ENCODE results near the gene FRMPD4.

The FRMPD4 gene

DNA sequence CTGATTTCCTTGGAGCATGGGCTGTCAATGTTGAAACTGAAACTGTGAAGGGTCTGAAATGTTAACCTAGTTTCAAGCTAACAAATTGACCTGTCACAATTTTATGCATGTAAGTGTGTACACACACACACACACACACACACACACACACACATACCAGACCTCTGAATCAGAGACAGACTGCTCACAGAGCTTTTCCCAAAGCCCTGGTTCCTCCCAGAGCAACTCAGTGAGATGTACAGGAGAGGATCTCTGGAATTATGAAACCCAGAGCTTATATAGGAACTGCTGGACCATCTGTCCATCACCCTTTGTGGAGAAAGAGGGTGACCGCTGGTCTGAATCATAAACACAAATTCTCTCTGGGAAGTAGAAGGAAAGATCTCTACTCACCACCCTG is 424.8 kb downstream of the FRMPD4 start:
- DNase-seq: no peak

DNA sequence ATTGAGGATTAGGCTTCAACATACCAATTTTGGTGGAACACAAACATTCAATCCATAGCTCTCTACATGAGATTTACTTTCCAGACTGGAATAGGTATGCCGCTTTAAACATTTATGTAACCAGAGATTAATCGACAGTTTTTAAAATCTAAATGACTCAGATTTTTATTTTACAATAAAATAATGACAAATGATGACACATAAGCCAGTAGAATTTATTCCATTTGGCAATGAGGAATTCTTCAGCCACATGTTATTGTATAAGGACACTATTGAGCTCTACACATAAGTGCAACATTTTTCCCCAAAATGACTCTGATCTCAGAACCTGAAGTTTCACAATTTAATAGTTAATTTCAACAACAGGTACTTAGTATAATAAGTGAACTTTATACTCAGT is 425.9 kb downstream of the FRMPD4 start:
- DNase-seq: no peak

DNA sequence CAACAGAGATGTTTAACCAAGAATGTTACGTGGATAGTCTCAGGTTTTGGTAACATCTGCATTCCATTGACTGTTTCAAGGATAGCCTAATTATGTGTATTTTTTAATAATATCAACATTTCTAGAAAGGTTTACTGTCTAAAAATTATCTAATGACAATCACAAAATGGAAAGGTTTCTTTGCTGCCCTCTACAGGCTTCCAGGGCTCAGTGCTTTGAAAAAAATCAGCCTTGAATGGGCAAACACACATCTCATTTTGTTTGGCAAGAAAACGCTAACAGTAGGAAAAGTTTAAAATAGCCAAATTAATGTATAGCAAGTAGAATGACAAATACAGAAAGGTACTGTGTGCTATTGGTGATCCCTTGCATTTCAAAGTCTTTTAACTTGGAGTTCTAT is 429.6 kb downstream of the FRMPD4 start:
- no peak for DNase-seq

DNA sequence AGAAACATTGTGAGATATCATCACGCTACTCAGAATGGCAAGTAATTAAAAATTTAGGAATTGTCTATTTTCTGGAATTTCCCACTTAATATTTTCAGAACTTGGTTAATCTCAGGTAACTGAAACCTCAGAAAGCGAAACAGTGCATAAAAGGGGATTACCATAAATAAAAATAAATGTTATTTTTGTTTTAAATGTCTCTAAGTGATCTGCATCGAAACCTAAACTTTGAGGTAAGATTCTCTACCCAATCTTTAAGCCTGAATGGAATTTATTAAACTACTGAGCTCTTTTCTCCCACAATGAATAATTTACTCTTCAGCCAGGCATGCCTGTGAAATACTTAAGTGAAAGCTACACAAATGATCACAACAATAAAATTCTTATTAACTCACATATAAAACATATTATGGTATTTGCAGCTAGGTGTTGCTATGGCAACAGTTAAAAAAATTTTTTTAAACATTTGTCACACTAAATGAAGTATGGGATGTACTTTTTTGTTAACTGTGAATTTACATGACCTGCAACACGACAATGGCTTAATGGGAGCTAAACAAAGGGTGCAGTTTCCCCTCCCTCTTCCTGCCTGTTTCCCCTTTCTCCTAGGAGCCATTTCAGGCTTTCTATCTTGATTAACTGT is 432.7 kb downstream of the FRMPD4 start:
- no peak for DNase-seq

DNA sequence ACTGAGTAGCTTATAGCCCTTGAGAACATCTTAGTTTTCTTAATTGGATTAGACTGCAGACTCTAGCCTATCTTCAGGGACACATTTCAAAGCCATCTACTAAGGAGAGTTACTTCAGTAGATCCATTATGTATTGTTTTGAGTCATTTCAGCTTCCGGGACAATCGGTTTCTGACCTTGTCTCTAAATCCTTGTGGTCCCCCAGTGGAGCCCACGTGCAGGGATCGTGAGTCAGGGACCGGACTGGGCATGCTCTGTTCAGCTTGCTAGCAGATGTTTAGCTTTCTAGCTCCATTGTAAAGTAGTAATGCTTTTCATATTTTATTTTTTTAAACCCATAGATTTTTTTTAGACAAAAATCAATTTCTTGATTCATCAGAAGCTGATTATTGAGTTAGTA is 441.0 kb downstream of the FRMPD4 start:
- DNase-seq: no peak

DNA sequence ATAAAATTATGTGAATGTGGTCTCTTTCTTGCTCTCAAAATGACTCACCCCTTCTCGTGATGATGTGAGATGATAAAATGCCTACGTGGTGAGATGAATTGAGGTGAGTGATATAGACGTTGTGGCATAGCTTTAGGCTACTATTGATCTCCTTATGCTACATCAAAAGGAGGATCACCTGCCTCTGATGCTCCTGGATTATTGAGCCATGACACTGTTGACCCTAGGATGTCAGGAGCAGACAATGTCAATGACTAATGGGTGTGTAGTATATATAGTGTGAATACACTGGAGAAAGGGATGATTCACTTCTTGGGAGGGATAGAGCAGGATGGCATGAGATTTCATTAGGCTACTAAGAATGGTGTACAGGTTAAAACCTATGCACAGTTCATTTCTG is 442.3 kb downstream of the FRMPD4 start:
- DNase-seq: no peak

DNA sequence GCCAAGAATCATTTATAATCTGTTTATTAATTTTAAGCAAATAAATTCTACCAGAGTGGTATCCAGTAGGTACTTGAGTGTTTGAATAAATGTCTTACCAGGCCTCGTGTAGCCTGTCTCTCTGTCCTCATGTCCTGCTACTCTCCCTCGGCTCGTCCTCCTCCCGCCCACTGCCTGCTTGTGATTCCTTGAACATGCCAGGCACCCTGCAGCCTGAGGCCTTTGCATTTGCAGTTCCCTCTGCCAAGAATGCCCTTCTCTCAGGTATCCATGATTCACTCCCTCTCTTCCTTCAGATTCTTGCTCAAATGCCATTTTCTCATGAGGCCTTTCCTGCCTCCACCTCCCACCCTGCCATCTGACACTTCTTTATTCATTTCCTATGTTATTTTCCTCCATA is 443.3 kb downstream of the FRMPD4 start:
- DNase-seq: no peak

DNA sequence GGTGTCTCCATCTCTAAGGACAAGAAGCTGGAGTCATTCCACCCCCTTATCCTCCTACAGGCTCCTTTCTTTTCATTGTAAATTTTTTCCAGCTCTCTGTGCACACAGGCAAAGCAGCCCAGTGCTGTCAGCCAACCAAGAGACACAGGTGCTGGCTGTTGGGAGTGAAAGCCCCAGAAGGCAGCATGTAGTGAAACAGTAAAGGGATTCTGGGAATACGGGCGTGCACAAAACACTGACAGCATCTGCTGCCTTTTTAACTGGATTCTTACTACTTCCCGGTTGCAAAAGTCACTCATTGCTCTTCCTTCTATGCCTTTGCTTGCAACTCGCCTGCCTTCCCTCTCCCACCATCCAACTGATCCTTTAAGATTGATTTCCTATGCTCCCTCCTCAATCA is 444.4 kb downstream of the FRMPD4 start:
- DNase-seq: no peak

DNA sequence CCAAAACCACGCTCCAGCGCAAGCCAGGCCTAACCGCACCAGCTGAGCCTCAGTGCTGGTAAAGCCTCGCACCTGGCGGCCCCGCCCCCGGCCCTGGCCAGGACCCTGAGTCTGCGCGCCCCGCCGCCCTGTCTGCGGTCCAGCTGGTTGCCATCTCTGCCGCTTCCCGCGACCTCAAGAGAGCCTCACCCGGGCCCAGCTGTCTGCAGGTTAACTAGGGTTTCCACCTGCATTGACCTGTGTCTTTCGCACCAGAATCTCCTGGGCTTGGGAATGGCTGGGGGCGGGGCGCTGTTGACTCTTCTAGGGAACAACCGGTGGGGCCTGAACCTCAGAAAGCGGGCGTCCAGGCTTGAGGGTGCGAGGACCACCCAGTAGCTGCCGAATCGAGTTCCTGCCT is 445.3 kb downstream of the FRMPD4 start:
- DNase-seq: no peak

DNA sequence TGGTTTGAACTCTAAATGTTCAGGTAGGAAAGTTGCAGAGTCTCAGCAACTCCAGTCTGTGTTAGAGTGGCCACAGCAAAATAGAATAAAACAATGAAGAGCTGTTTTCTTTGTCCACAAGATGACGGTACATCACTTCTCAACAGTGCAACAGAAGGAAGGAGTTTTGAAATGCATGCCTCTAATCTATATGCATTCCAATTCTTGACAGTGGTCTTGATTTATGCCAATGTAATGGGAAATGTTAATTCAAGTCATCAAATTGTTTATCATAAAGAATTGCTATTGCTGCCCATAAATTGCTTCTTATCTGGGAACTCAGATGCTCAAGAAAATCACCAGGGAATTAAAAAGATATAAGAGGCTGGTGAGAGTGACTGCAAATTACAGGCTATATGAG is 457.4 kb downstream of the FRMPD4 start:
- DNase-seq: no peak

DNA sequence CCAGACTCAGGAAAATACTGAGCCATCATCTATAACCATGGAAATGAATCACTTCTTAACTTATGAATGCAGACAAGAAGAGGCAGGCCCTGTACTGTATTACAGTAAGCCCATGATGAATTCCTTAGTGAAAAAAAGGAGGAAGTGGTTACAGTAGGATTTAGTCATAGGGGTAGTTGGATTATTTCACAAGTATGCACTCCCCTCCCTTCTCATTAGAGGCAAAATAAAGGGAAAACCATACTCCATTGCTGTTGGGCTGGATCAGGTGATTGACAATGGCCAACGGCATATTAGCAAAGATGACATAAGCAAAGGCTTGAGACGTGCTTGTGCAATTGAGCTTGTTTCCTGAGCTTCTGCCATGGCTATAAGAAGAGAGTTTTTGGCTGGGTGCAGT is 471.8 kb downstream of the FRMPD4 start:
- DNase-seq: no peak

DNA sequence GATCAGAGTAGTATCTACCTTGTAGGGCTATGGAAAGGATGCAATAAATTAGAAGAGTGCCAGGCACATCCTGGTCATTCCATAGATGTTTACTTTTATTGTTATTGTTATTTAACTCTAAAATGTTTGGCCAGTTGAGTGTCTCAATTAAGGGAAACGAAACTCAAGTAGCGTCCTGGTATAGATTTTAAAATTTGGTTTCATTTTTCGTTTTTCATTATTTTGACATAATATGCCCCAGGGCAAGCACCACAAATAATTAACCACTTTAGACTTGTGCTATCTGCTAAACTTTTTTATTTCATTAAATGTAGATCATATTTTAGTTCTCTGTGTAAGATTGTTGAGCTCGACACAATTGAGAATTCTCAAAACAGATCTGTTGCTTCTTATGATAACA is 473.2 kb downstream of the FRMPD4 start:
- DNase-seq: no peak

DNA sequence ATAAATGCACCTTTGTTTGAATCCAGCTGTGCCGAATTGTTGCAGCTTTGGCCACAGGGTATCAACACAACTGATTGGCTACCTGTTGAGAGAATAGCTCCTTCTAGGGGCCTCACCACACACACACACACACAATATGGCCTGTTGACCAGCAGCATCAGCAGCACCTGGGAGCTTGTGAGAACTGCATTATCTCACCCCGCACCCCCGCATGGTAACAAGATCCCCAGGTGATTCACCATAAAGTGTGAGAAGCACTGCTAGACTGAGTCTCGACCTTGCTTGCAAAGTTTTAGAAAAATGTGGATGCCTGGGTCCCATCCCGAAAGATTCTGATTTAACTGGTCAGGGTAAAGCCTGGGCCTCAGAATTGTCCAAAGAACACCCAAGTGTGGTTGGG is 476.0 kb downstream of the FRMPD4 start:
- no peak for DNase-seq

DNA sequence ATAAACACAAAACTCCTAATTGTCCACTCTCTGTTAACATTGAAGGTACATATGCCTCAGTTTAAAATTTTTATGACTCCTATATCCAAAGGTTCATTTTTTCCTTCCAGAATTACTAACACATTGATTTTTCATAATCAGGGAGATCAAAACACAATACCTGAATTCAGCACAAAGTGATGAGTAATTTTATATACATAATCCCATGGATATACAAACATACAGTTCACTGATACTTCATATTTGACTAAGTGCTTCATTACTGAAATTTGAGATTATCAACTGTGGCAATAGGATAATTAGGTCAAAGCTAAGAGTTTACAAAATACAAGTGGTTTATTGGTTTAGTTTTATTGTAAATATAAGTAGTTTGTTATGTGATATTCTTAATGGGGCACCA is 476.8 kb downstream of the FRMPD4 start:
- no peak for DNase-seq

DNA sequence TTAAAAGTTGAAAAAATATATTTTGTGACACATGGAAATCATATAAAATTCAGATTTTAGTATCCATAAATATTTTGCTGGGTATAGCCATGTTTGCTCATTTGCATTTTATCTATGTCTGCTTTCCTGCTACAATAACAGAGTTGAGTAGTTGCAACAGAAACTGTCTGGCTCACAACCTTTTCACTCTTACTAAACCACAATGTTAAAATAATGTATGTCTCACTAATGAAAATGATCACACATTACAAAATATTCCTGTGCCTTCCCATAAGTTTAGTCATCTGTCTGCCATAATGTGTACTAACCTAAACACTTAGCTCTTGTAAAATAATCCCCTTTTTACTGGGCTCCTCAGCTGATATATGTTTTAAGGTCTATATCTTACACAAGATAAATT is 479.0 kb downstream of the FRMPD4 start:
- DNase-seq: no peak

DNA sequence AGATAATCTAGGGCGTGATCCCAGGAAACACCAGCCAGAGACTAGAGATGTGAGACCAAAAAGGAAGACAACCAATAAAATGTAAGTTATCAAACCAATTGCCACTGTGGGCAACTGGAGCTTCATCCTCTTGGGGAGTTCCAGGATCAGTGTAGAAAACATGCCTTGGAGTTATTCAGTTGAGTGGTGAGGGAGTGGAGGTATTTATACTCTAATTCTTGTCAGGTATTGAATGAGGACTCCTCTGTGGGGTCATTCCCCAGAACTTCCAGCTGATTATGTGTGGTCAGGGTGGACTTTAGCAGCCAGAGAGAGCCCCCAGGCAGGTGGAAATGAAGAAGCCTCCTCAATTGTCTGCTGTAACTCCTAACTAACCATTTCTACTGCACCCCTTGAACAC is 509.0 kb downstream of the FRMPD4 start:
- DNase-seq: no peak

DNA sequence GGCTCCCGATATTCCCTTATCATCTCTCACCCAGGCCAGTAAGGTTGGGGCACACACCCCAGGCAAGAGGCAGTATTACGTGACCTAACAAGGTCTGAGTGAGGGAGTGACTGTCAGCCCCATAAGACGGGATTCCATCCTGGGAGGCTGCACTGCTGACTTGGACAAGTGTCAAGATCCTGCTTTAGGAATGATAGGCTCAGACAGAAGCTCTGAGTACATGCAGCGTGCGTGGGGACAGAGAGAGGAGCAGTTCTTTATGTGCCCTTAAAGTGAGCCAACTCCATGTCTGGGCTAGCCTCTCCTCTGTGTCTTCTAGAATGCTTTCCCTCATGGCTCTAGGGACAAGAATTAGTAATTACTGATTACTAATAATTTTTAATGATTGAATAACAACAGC is 510.7 kb downstream of the FRMPD4 start:
- no peak for DNase-seq

DNA sequence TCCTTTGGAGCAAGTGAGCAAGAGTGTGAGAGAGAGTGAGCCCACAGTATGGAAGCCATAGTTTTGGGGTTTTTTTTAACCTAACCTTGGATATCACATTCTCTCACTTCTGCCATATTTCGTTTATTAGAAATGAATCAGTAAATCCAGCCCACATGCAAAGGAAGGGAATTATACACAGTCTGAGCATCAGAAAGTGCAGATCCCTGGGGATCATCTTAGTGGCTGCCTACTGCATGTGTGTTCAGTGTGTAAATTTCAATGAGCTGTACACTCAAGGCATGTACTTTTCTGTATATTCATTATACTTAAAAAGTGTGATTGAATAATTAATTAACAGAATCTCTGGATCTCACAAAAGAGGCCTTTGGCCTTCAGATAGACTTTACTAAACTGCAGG is 519.2 kb downstream of the FRMPD4 start:
- no peak for DNase-seq

DNA sequence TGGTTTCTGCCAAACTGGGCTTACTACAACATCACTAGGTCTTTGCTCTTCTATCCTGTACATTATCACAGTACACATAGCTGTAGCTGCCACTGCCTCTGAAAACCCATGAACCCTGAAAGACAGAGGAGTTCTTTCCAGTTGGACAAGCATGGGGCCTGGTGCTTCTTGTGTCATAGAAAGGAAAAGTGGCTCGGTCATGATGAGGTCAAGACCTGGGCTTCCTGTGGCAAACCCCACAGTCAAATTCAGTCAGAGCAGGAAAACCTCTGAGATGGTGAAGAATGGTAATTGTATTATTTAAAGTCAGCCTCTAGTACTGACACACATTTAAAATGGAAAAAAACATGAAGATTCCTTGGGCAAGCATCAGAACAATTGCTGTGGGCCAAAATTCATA is 519.6 kb downstream of the FRMPD4 start:
- no peak for DNase-seq

DNA sequence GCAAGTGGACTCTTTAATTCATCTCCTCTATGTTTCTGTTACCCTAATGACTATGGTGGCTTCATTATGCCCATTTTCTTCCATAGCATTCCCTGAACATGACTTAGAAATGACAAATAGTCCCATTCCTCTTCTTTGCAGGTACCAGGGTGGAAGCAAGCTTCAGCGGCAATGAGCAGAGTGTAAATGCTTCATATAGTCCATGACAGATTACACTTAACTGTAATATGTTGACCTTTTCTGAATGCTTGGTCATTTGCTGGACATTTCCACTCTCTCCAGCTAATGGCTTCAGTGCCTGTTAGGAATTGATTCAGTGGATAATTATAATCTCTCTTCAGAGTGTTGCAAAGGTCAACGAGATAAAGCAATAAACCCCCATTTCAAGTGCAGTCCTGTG is 523.2 kb downstream of the FRMPD4 start:
- DNase-seq: no peak

DNA sequence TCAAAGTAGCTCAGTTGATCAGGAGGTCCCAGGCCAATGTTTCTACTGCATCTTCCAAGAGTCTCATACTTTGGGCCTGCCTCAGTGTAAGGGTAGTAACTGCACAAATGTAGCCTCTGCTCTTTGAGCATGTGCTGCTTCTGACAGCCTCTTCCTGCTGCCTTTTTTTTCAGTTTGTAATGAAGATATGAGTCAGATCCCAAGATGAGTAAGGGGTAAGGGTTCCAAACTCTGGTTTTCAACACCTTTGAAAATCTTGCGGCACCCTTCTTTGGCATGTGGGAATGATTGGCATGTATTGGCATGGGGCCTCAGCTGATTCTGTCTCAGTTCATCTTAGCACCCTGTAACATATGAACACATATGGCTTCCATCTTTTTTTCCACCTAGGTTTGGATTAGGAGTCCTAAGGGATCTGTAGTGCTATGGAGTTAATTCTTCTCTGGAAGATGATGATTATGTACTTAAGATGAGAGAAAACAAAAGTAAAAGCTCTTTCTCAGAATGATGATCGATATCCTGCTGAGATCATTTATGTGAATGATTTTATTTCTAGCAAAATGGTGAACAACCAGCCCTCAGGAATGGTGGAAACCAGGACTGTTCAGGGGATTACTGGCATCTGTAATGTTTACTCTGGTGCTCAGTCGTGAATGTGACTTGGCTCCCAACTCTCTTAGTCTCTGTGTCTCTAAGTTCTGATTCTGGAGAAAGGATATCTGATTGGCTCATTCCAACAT is 534.3 kb downstream of the FRMPD4 start:
- DNase-seq: no peak

DNA sequence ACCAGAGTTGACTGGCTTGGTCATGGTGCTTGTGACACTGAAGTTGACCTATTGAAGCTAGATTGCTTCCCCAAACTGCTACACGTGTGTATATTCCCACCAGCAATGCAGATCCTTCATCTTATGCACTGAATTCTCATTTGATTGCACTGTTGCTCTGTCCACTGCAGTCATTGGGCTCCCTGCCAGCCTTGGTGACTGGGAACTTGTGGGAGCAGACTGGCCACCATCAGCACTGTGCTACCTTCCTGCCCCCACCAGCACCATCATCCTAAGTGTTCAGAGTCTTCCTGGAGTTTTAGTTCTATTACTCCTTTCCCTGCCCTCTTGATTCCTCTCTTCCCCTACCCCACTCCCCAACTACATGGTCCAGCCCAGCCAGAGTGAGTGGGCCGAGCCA is 535.2 kb downstream of the FRMPD4 start:
- DNase-seq: no peak

DNA sequence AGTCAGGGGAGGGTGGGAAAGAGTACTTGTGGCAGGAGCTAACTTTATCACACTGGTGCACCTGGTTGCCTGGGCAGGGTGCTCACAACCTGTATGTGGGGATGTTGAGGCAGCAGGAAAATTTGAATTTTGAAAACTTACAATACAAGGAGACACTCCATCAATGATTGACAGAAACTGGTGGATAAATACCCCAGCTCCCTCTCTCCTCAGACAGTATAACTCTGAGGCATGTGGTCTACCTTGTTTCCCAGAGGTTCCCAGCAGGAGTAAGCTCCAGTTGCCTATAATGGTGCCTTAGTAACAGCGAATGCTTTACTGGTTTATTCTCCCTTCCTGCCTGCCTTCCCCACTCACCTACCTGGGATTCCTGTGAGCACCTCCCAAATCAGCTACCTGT is 541.2 kb downstream of the FRMPD4 start:
- DNase-seq: no peak

DNA sequence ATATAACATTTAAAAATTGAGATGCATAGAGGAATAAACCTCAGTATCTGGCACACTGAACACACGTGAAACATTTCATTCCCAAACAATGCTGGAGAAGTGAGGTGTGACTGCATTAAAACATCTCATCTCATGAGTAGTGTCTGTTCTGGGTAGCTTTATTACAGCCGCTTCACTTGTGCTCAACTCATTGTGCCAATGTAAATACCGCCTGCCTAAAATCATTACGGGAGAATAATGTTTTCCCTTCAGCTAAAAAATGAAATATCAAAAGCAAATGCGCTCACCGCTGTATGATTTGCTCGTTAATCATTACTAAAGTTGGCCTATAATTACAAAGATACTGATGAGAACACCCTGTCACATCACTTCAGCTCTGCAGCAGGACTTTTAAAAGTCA is 542.8 kb downstream of the FRMPD4 start:
- no peak for DNase-seq

DNA sequence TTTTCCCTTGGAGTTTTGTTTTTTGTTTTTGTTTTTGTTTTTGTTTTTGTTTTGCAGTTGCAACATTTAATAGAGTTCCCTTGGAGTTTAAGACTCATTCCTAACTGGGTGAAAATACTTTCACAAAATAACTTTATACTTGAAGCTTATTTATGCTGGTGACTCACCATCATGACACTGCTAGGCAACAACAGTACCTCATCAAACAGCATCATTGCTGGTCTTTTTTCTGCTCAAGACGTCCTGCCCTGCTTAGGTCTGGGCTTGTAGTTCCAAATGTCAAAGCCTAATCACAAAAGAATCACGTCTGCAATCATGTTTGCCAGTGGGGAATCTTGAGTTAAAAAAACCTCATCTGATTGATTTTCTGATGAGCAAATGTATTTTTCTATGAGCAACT is 547.3 kb downstream of the FRMPD4 start:
- DNase-seq: no peak
